Effector memory CD4-positive, alpha-beta T cell (primary cell): ENCODE measurements around the gene WFDC1.

Experiments used
- DNase-seq, 3 donors: peaks; one replicate each; pipeline ENCODE4 v3.0.0-alpha.2; 2020
- H3K27ac ChIP-seq: 2 replicates; pipeline ENCODE4 v1.7.0; 2013; ENCODE audit warnings: mild to moderate bottlenecking, low read length, moderate library complexity; ENCODE audit not compliant: insufficient read depth, poor library complexity, severe bottlenecking
- H3K27me3 ChIP-seq: replicated peaks from 2 replicates; pipeline ENCODE4 v1.7.0; 2013; ENCODE audit warnings: mild to moderate bottlenecking, low read length; ENCODE audit not compliant: insufficient read depth, control insufficient read depth, poor library complexity, severe bottlenecking
- H3K36me3 ChIP-seq: 2 replicates; pipeline ENCODE4 v1.7.0; 2013; ENCODE audit warnings: mild to moderate bottlenecking, low read length, moderate library complexity; ENCODE audit not compliant: control insufficient read depth, insufficient read depth
- H3K4me1 ChIP-seq: 2 replicates; pipeline ENCODE4 v1.7.0; 2013; ENCODE audit warnings: low read length, mild to moderate bottlenecking; ENCODE audit not compliant: control insufficient read depth, insufficient read depth, poor library complexity, severe bottlenecking
- H3K4me3 ChIP-seq: 2 replicates; pipeline ENCODE4 v1.7.0; 2013; ENCODE audit warnings: low read length, low read depth, mild to moderate bottlenecking; ENCODE audit not compliant: insufficient read depth, poor library complexity, severe bottlenecking
- H3K9me3 ChIP-seq: 2 replicates; pipeline ENCODE4 v1.7.0; 2013; ENCODE audit warnings: mild to moderate bottlenecking, low read length, moderate library complexity; ENCODE audit not compliant: control insufficient read depth

The WFDC1 gene

GRCh38 chr16:84358601-84359295, 64.1 kb downstream of the WFDC1 start:
- H3K4me3 ChIP-seq = no peak overlapping the region
- no peaks in the 10 kb centered on the region for H3K36me3 ChIP-seq
- H3K4me1 ChIP-seq = no peaks in the 10 kb centered on the region
- H3K9me3 ChIP-seq = no peaks in the 10 kb centered on the region
- no peak for DNase-seq
- no peak overlapping the region for H3K27ac ChIP-seq
- H3K27me3 ChIP-seq = no peaks in the 10 kb centered on the region

GRCh38 chr16:84359326-84359725, 64.6 kb downstream of the WFDC1 start:
- H3K4me3 ChIP-seq = no peak overlapping the region
- no peaks in the 10 kb centered on the region for H3K27me3 ChIP-seq
- H3K4me1 ChIP-seq = no peaks in the 10 kb centered on the region
- no peaks in the 10 kb centered on the region for H3K9me3 ChIP-seq
- no peaks in the 10 kb centered on the region for H3K36me3 ChIP-seq
- no peak overlapping the region for H3K27ac ChIP-seq
- no peak for DNase-seq

- peak in 1 of 3 donors; percentile 5 for DNase-seq
- Histone ChIP-seq H3K4me1 (no peaks in the 10 kb centered on the region), H3K36me3 (no peaks in the 10 kb centered on the region), H3K4me3 (no peak overlapping the region), H3K27ac (no peak overlapping the region), H3K27me3 (no peaks in the 10 kb centered on the region), H3K9me3 (no peaks in the 10 kb centered on the region)
Observed at GRCh38 chr16:84360170-84360569, 65.5 kb downstream of the WFDC1 start.

GRCh38 chr16:84360748-84361147, 66.1 kb downstream of the WFDC1 start:
- DNase-seq = no peak
- Histone ChIP-seq H3K4me3 (no peak overlapping the region), H3K27me3 (no peaks in the 10 kb centered on the region), H3K9me3 (no peaks in the 10 kb centered on the region), H3K4me1 (no peaks in the 10 kb centered on the region), H3K36me3 (no peaks in the 10 kb centered on the region), H3K27ac (no peak overlapping the region)

GRCh38 chr16:84361546-84361945, 66.9 kb downstream of the WFDC1 start:
- no peak overlapping the region for H3K4me3 ChIP-seq
- H3K27ac ChIP-seq = no peak overlapping the region
- DNase-seq = no peak
- no peaks in the 10 kb centered on the region for H3K9me3 ChIP-seq
- H3K27me3 ChIP-seq = no peaks in the 10 kb centered on the region
- no peaks in the 10 kb centered on the region for H3K36me3 ChIP-seq
- no peaks in the 10 kb centered on the region for H3K4me1 ChIP-seq

GRCh38 chr16:84362471-84362941, 67.8 kb downstream of the WFDC1 start:
- no peaks in the 10 kb centered on the region for H3K4me1 ChIP-seq
- no peak for DNase-seq
- H3K27ac ChIP-seq = no peak overlapping the region
- H3K27me3 ChIP-seq = peaks cover under 1% of the 10 kb centered on the region
- no peak overlapping the region for H3K4me3 ChIP-seq
- H3K9me3 ChIP-seq = no peaks in the 10 kb centered on the region
- H3K36me3 ChIP-seq = no peaks in the 10 kb centered on the region

- Histone ChIP-seq H3K4me1 (peaks cover 8% of the 10 kb centered on the region), H3K9me3 (no peaks in the 10 kb centered on the region), H3K36me3 (no peaks in the 10 kb centered on the region), H3K4me3 (no peak overlapping the region), H3K27me3 (peaks cover 19% of the 10 kb centered on the region), H3K27ac (no peak overlapping the region)
- no peak for DNase-seq
Observed at GRCh38 chr16:84366208-84366607, 71.5 kb downstream of the WFDC1 start.

- H3K27ac ChIP-seq = no peak overlapping the region
- H3K4me1 ChIP-seq = peaks cover 8% of the 10 kb centered on the region
- peaks cover 25% of the 10 kb centered on the region for H3K27me3 ChIP-seq
- no peak for DNase-seq
- no peaks in the 10 kb centered on the region for H3K36me3 ChIP-seq
- H3K4me3 ChIP-seq = no peak overlapping the region
- H3K9me3 ChIP-seq = no peaks in the 10 kb centered on the region
Observed at GRCh38 chr16:84367297-84367680, 72.6 kb downstream of the WFDC1 start.

GRCh38 chr16:84367750-84368307, 73.2 kb downstream of the WFDC1 start:
- Histone ChIP-seq H3K27me3 (peaks cover 25% of the 10 kb centered on the region), H3K4me1 (peaks cover 8% of the 10 kb centered on the region), H3K36me3 (no peaks in the 10 kb centered on the region), H3K27ac (no peak overlapping the region), H3K4me3 (no peak overlapping the region), H3K9me3 (no peaks in the 10 kb centered on the region)
- DNase-seq = no peak

GRCh38 chr16:84368308-84368996, 73.8 kb downstream of the WFDC1 start, which contains the start of gene ATP2C2:
TSS of gene ATP2C2 (plus strand) at chr16:84368538. CDS start at chr16:84368616, 78 bp downstream.
- no peaks in the 10 kb centered on the region for H3K9me3 ChIP-seq
- peaks cover 25% of the 10 kb centered on the region for H3K27me3 ChIP-seq
- no peak within 1 kb of the TSS for H3K4me3 ChIP-seq
- DNase-seq = no peak
- no peak within 1 kb of the TSS for H3K27ac ChIP-seq
- H3K4me1 ChIP-seq = peaks cover 8% of the 10 kb centered on the region
- H3K36me3 ChIP-seq = no peaks in the 10 kb centered on the region
